Fibroblast of the aortic adventitia (primary cell): Measurements from ENCODE around the gene PACRG. TPM values are rescaled to one million over a fixed set of nuclear protein-coding genes. Genes with fewer than 3 reads are reported as not detected.

ENCODE experiments used
- DNase-seq: peaks from one replicate; pipeline ENCODE4 v3.0.0-alpha.2; 2010; ENCODE audit warnings: low read depth
- H3K4me3 ChIP-seq: 2 replicates; pipeline ENCODE4 v1.5.1; 2011; ENCODE audit warnings: low read depth, mild to moderate bottlenecking, control low read depth, low read length, moderate library complexity
- CTCF ChIP-seq: IDR thresholded peaks from 2 replicates; pipeline ENCODE4 v1.5.1; 2011; ENCODE audit warnings: mild to moderate bottlenecking, low read length, control low read depth, inconsistent platforms; ENCODE audit not compliant: insufficient read depth
- total RNA-seq: library from RNA; depleted of rRNA; stranded (reverse); fragments of >200 nt; gene quantifications from 2 replicates; pipeline ENCODE4 v1.2.3, GENCODE V29; 2012; ENCODE audit warnings: low replicate concordance

Gene PACRG
- total RNA-seq, 1 donor, result 0.63 TPM

GRCh38 chr6:162699961-162700360, 27.8 kb upstream of the PACRG start:
- no peak for TF ChIP-seq CTCF
- DNase-seq, result no peak
- H3K4me3 ChIP-seq, result no peak overlapping the region

- no peak for TF ChIP-seq CTCF
- no peak for DNase-seq
- H3K4me3 ChIP-seq, result no peak overlapping the region
These were observed 26.8 kb upstream of the PACRG start for GRCh38 chr6:162700966-162701365.

- H3K4me3 ChIP-seq, result no peak overlapping the region
- no peak for TF ChIP-seq CTCF
- no peak for DNase-seq
These were observed 26.2 kb upstream of the PACRG start for GRCh38 chr6:162701551-162701950.

- no peak for DNase-seq
- TF ChIP-seq CTCF, result no peak
- H3K4me3 ChIP-seq, result no peak overlapping the region
These were observed 25.3 kb upstream of the PACRG start for GRCh38 chr6:162702446-162702845.

- no peak for DNase-seq
- H3K4me3 ChIP-seq, result no peak overlapping the region
- no peak for TF ChIP-seq CTCF
These were observed 23.8 kb upstream of the PACRG start for GRCh38 chr6:162704001-162704400.

- TF ChIP-seq CTCF, result no peak
- no peak overlapping the region for H3K4me3 ChIP-seq
- DNase-seq, result no peak
These were observed 22.0 kb upstream of the PACRG start for GRCh38 chr6:162705736-162706135.

- TF ChIP-seq CTCF, result no peak
- DNase-seq, result no peak
- no peak overlapping the region for H3K4me3 ChIP-seq
These were observed 21.5 kb upstream of the PACRG start for GRCh38 chr6:162706232-162706631.
